Measurements from ENCODE around the gene PYGM.

Gene PYGM

GRCh38 chr11:64759722-64760719, at the start of gene PYGM:
TSS of gene PYGM (minus strand) at chr11:64759974. CDS start at chr11:64759898, 76 bp downstream.
- TF ChIP-seq TAF1 (IDR thresholded peaks at IDR 0.05; ENCODE audit: low read depth) (no peak), ZBTB7A (IDR thresholded peaks at IDR 0.05; ENCODE audit: low read depth) (peak; percentile 10; the same call in 1 of the 2 replicates)

- no peak for TF ChIP-seq YY1 (IDR thresholded peaks at IDR 0.05; ENCODE audit: low read depth)
- TF ChIP-seq TAF1 (IDR thresholded peaks at IDR 0.05; ENCODE audit: low read depth) = no peak
Measured at GRCh38 chr11:64805481-64805880, 45.7 kb upstream of the PYGM start.

GRCh38 chr11:64804346-64805210, 44.8 kb upstream of the PYGM start:
- no peak for TF ChIP-seq NFIC (IDR thresholded peaks at IDR 0.05)
- TF ChIP-seq ZBTB7A (IDR thresholded peaks at IDR 0.05; ENCODE audit: low read depth) = no peak
- TF ChIP-seq EP300 (IDR thresholded peaks at IDR 0.05; ENCODE audit: borderline replicate concordance) = no peak
- no peak for TF ChIP-seq MAX (IDR thresholded peaks at IDR 0.05)
- no peak for TF ChIP-seq RAD21 (IDR thresholded peaks at IDR 0.05; ENCODE audit: low read depth)
- TF ChIP-seq FOXM1 (IDR thresholded peaks at IDR 0.05; ENCODE audit: borderline replicate concordance, low read depth) = no peak
- TF ChIP-seq CEBPB (IDR thresholded peaks at IDR 0.05) = no peak
- TF ChIP-seq CREB1 (IDR thresholded peaks at IDR 0.05; ENCODE audit: low read depth) = no peak
- TF ChIP-seq TCF12 (IDR thresholded peaks at IDR 0.05; ENCODE audit: low read depth) = no peak
- TF ChIP-seq TAF1 (IDR thresholded peaks at IDR 0.05; ENCODE audit: low read depth) = no peak
- TF ChIP-seq TEAD4 (IDR thresholded peaks at IDR 0.05) = no peak
- no peak for TF ChIP-seq USF1 (IDR thresholded peaks at IDR 0.05)
- TF ChIP-seq YY1 (IDR thresholded peaks at IDR 0.05; ENCODE audit: low read depth) = no peak
- TF ChIP-seq EGR1 (IDR thresholded peaks at IDR 0.05) = no peak
- TF ChIP-seq REST (IDR thresholded peaks at IDR 0.05; ENCODE audit: low read depth) = no peak

- TF ChIP-seq CREB1 (IDR thresholded peaks at IDR 0.05; ENCODE audit: low read depth) (no peak), TEAD4 (IDR thresholded peaks at IDR 0.05) (no peak), NFIC (IDR thresholded peaks at IDR 0.05) (no peak)
Measured at GRCh38 chr11:64803846-64804345, 44.1 kb upstream of the PYGM start.

- TF ChIP-seq CEBPB (IDR thresholded peaks at IDR 0.05) = no peak
- peak; percentile 36; the same call in 1 of the 2 replicates for TF ChIP-seq CREB1 (IDR thresholded peaks at IDR 0.05; ENCODE audit: low read depth)
Measured at GRCh38 chr11:64803158-64803845, 43.5 kb upstream of the PYGM start, which contains the start of gene MAP4K2. TSS of gene MAP4K2 (minus strand) at chr11:64803214. CDS start at chr11:64803149, 65 bp downstream.

GRCh38 chr11:64802370-64803157, 42.8 kb upstream of the PYGM start:
- TF ChIP-seq MAX (IDR thresholded peaks at IDR 0.05) (0 out of 2 replicates have a peak, but pooled peaks have one; percentile 6), CEBPB (IDR thresholded peaks at IDR 0.05) (no peak)
